Peyer's patch (tissue), 4 donors: ENCODE measurements around the gene CPS1. TPM values are rescaled to one million over a fixed set of nuclear protein-coding genes. Genes with fewer than 3 reads are reported as not detected.

Source experiments
- DNase-seq, 3 donors: peaks; one replicate each; pipeline ENCODE4 v3.0.0-alpha.2; 2017 to 2019
- H3K27ac ChIP-seq, 4 donors: fragments of 200-600 bp; sonication (generic); one replicate each; pipeline ENCODE4 v1.5.1; 2016 to 2019
- H3K27me3 ChIP-seq, 2 donors: fragments of 200-600 bp; sonication (generic); one replicate each; pipeline ENCODE4 v1.5.1; 2019
- H3K36me3 ChIP-seq, 3 donors: fragments of 200-600 bp; sonication (generic); one replicate each; pipeline ENCODE4 v1.5.1; 2016 to 2019
- H3K4me1 ChIP-seq, 4 donors: fragments of 200-600 bp; sonication (generic); one replicate each; pipeline ENCODE4 v1.5.1; 2016 to 2019
- H3K4me3 ChIP-seq, 4 donors: fragments of 200-600 bp; sonication (generic); 1 replicate in 3 of 4; 2 replicates in 1 of 4; pipeline ENCODE4 v1.5.1; 2016 to 2019; ENCODE audit warnings: mild to moderate bottlenecking in 1 of 4
- H3K9me3 ChIP-seq, 4 donors: fragments of 200-600 bp; sonication (generic); one replicate each; pipeline ENCODE4 v1.5.1; 2016 to 2019; ENCODE audit warnings: mild to moderate bottlenecking in 1 of 4
- POLR2A ChIP-seq, 2 donors: fragments of 450-650 bp; IDR thresholded peaks; one replicate each; pipeline ENCODE4 v1.5.1; 2017; ENCODE audit warnings: antibody characterized with exemption in 2 of 2, mild to moderate bottlenecking in 2 of 2, moderate library complexity in 2 of 2
- total RNA-seq, 4 donors: library from RNA; depleted of rRNA; stranded (reverse); fragments of >200 nt; gene quantifications; one replicate each; pipeline ENCODE4 v1.1.0, GENCODE V29; 2016
- TF ChIP-seq, protein P1 (sequence below), 6 experiments: fragments of 450-650 bp in 4 of 6; fragments of 200-600 bp in 2 of 6; sonication (generic) in 1 of 6; IDR thresholded peaks; one replicate each; pipeline ENCODE4 v1.5.1; 2017 to 2019; ENCODE audit warnings: antibody characterized with exemption in 6 of 6, mild to moderate bottlenecking in 3 of 6, moderate library complexity in 1 of 6

CPS1 gene
- total RNA-seq, 4 donors from 2014 or later, result 68.5 to 330 (median 222) TPM

DNA sequence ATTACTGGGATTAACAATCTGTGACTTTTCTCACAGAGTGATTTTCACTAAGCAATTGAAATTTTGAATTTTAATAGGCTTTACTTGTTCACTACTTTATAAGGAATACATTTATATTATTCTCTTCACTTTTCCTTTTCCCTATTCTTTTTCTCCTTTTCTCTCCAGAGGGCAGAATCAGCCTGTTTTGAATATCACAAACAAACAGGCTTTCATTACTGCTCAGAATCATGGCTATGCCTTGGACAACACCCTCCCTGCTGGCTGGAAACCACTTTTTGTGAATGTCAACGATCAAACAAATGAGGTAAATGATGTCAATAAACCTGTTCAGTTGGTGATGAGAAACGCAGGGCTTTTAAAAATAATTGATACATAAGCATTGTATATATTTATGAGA is 35.3 kb downstream of the CPS1 start:
- Histone ChIP-seq H3K27ac (no peak overlapping the region), H3K4me1 (no peaks in the 10 kb centered on the region), H3K9me3 (no peaks in the 10 kb centered on the region), H3K27me3 (no peaks in the 10 kb centered on the region), H3K4me3 (no peak overlapping the region), H3K36me3 (peaks cover 0 to 47% (median 0%) of the 10 kb centered on the region in 3 donors)
- no peak for TF ChIP-seq POLR2A (IDR thresholded peaks at IDR 0.05)
- TF ChIP-seq, protein P1, sequence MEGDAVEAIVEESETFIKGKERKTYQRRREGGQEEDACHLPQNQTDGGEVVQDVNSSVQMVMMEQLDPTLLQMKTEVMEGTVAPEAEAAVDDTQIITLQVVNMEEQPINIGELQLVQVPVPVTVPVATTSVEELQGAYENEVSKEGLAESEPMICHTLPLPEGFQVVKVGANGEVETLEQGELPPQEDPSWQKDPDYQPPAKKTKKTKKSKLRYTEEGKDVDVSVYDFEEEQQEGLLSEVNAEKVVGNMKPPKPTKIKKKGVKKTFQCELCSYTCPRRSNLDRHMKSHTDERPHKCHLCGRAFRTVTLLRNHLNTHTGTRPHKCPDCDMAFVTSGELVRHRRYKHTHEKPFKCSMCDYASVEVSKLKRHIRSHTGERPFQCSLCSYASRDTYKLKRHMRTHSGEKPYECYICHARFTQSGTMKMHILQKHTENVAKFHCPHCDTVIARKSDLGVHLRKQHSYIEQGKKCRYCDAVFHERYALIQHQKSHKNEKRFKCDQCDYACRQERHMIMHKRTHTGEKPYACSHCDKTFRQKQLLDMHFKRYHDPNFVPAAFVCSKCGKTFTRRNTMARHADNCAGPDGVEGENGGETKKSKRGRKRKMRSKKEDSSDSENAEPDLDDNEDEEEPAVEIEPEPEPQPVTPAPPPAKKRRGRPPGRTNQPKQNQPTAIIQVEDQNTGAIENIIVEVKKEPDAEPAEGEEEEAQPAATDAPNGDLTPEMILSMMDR (IDR thresholded peaks at IDR 0.05), result no peak
- no peak for DNase-seq

DNA sequence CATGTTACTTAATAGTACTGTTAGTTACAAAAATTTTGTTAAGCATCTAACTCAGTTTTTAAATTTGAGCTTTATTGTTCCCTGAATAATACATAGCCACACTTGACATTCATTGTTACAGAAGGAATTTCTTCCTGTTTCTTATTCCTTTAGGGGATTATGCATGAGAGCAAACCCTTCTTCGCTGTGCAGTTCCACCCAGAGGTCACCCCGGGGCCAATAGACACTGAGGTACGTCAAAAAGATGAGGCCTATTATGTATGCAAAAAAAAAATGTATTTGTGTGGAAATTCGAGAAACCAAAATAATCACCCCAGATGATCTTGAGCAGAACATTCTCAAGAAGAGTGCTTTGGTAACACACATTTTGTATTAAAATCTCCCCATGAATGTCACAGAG is 36.3 kb downstream of the CPS1 start:
- Histone ChIP-seq H3K36me3 (peaks cover 0 to 47% (median 0%) of the 10 kb centered on the region in 3 donors), H3K4me3 (no peak overlapping the region), H3K4me1 (no peaks in the 10 kb centered on the region), H3K27ac (no peak overlapping the region), H3K9me3 (no peaks in the 10 kb centered on the region), H3K27me3 (no peaks in the 10 kb centered on the region)
- no peak for TF ChIP-seq POLR2A (IDR thresholded peaks at IDR 0.05)
- TF ChIP-seq, protein P1 (IDR thresholded peaks at IDR 0.05), result no peak
- DNase-seq, result no peak

DNA sequence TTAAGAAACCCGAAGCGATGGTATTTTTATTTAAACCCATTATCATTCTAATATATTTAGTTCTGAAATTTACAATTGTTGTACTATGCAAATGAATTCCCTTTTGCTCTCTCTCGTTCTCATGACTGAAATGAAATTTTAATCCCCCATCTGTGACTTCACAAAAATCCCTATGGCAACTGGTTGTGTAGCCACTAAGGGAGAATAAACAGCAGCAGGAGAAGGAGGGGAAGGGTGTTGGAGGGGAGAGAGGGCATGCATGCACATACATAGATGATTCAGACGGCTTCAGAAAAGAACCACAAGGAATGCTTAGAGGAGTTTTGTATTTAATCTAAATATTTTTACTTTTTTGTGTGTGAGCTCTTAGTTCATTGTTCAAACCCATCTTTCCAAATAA is 36.8 kb downstream of the CPS1 start:
- no peak overlapping the region for H3K27ac ChIP-seq
- no peaks in the 10 kb centered on the region for H3K4me1 ChIP-seq
- DNase-seq, result no peak
- no peaks in the 10 kb centered on the region for H3K9me3 ChIP-seq
- no peak for TF ChIP-seq POLR2A (IDR thresholded peaks at IDR 0.05)
- TF ChIP-seq, protein P1 (IDR thresholded peaks at IDR 0.05), result no peak
- no peak overlapping the region for H3K4me3 ChIP-seq
- H3K27me3 ChIP-seq, result no peaks in the 10 kb centered on the region
- peaks cover 0 to 48% (median 0%) of the 10 kb centered on the region in 3 donors for H3K36me3 ChIP-seq

DNA sequence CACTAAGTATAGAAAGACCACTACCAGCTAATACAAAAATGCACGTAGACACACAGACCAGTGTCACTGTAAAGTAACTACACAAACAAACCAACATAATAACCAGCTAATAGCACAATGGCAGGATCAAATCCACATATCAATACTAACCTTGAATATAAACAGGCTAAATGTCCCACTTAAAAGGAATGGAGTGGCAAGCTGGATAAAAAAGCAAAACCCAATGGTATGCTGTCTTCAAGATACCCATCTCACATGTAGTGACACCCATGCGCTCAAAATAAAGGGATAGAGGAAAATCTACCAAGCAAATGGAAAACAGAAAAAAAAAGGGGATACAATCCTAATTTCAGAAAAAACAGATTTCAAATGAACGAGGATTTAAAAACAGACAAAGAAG is 41.8 kb downstream of the CPS1 start:
- H3K27me3 ChIP-seq, result no peaks in the 10 kb centered on the region
- no peak for TF ChIP-seq POLR2A (IDR thresholded peaks at IDR 0.05)
- TF ChIP-seq, protein P1 (IDR thresholded peaks at IDR 0.05), result no peak

DNA sequence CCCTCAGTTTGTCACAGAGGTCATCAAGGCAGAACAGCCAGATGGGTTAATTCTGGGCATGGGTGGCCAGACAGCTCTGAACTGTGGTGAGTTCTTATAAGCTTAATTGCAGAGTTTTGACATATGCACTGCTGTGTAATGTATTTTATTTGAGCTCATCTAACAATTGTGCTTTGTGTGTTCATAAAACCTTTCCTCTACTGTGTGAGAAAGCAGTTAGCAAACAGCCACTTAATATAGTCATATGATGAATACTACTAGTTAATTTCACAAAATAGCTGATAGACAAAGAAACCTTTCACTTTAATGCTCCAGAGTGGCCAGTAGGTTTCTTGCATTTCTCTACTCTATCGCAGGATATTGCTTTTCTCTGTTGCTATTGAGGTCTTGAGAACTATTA is 43.1 kb downstream of the CPS1 start:
- no peak for TF ChIP-seq POLR2A (IDR thresholded peaks at IDR 0.05)
- TF ChIP-seq, protein P1 (IDR thresholded peaks at IDR 0.05), result no peak
- DNase-seq, result no peak
- H3K36me3 ChIP-seq, result peaks cover 0 to 32% (median 0%) of the 10 kb centered on the region in 3 donors
- no peak overlapping the region for H3K27ac ChIP-seq
- H3K4me1 ChIP-seq, result no peaks in the 10 kb centered on the region
- H3K4me3 ChIP-seq, result no peak overlapping the region
- no peaks in the 10 kb centered on the region for H3K27me3 ChIP-seq
- no peaks in the 10 kb centered on the region for H3K9me3 ChIP-seq

More for the DNA sequence above, 41.8 kb downstream of the CPS1 start:
- no peak for DNase-seq
- Histone ChIP-seq H3K4me3 (no peak overlapping the region), H3K4me1 (no peaks in the 10 kb centered on the region), H3K27ac (no peak overlapping the region), H3K9me3 (no peaks in the 10 kb centered on the region), H3K36me3 (peaks cover 0 to 41% (median 0%) of the 10 kb centered on the region in 3 donors)

DNA sequence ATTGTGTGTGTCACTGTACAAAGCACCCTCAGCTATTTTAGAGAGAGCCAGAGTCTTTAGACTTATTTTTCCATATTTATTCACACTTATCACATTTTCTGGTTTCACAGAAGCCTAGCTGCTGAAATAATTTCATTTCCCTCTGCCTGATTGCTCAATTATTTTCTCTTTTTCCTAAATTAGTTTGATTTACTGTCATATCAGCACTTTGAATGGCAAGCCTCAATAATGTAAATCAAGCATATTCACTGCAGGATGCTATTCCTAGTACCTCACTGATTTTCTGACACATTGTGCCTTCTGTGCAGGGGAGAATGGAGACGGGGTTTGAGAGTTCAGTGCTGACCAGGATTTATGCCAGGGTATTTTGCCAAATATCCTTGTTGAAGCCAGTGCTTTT is 48.3 kb downstream of the CPS1 start:
- Histone ChIP-seq H3K9me3 (no peaks in the 10 kb centered on the region), H3K4me1 (no peaks in the 10 kb centered on the region), H3K27me3 (no peaks in the 10 kb centered on the region), H3K4me3 (no peak overlapping the region), H3K27ac (no peak overlapping the region), H3K36me3 (peaks cover 0 to 22% (median 0%) of the 10 kb centered on the region in 3 donors)
- no peak for DNase-seq
- TF ChIP-seq, protein P1 (IDR thresholded peaks at IDR 0.05), result no peak
